ENCODE measurements around the gene FGD4.
"Not testable (repeated sequence)": the region's sequence is repeated elsewhere in the genome, so short reads cannot be mapped to it uniquely, and the experiment has no call there.

FGD4 gene

DNA sequence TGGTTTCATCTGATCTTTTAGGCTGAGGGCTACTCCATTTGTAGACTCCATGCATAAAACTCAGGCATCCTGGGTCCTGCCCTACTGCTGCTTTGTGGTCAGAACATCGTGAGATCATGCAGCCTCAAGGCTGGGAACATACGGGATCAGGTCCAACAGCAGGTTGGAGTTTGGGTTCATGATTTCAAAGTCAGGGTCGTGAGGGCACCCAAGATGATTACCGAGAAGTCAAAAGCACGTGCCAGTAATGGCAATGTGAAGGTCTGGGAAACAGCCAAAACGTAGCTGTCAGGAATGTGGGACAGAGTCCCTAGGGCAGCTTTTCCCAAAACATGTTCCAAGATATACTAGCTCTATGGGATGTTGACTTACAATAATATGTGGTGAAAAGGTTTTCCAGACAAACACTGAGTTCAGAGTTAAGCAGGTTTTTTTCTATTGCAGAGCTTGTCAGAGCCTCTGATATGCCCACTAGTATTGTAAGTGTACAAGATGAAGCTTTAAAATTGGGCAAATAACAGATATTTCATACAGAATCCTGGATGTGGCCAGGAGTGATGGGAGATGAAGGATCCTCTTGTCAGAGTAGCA is 149.4 kb downstream of the FGD4 start:
- in situ Hi-C loops (cut with MboI; ENCODE audit: low sequenced_read_pairs), result no loop called here

DNA sequence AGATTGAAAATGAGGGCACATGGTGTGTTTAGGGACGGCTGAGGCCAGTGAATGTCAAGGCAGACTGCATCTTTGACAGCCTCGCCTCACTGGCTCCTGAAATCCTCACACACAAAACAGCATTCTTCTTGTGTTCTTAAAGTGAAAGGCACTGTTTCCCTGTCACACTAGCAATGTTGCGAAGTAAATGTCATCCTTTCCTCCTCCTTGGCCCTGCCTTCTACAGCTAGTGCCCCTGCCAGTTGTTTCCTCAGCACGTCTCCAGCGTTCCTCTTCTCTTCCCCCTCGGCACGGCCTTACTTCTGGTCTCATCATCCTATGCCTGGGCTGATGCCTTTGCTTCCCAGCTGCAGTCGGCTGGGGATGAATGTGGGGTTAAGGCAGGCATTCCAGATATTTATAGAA is 150.3 kb downstream of the FGD4 start:
- in situ Hi-C loops (cut with MboI; ENCODE audit: low sequenced_read_pairs), result no loop called here

DNA sequence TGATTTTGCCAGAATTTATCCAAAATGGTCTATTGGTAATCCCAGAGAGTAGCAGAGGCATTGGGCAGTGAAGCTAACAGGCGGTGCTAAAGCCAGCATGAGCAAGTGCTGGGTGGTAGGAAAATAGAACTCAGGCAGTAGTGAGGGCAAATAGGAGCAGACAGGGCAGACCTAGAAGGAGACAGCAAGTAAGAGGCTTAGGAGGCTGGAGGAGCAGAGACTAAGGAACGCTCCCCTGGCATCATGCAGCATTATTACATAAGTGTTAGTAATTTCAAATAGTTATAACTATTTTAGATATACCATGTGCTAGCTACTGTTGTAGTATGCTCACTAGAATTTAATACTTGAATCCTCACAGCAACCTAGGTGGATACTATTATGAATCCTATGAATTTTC is 151.7 kb downstream of the FGD4 start:
- in situ Hi-C loops (cut with MboI; ENCODE audit: low sequenced_read_pairs), result no loop called here

DNA sequence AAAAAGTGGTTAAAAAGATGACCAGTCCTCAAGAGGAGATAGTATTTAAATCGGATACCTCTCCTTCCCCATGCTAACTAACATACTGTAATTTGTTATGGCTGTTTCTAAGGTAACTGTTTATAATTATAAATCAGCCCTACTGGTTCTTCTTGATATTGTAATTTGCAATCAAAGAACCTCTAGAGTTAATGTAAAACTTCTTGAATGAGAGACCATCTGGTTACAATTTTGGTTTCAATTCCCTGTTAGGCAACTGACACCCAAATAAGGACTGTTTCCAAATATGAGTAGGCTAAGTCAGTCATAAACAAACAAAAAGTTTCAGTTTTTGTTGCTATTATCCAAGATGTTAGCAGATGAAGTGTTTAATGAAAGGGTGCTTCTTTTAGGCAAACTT is 159.5 kb downstream of the FGD4 start:
- in situ Hi-C loops (cut with MboI; ENCODE audit: low sequenced_read_pairs), result no loop called here

DNA sequence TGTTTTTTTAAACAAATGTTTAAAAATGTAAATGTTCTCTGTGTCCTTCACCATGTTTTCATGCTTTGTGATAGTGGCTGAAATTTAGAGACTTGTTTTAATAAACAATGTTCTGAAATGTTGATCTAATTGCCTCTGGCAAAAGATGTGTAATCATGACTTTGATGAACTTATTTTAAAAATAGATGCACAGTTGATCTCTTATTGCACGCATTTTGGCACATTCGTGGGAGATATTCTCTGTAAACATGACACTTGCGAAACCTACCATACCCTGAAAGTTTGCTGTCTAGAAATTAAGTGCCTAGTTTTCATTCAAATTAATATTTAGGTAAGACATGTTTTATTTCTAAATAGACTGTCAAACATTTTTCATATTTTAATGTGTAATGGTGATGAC is 160.1 kb downstream of the FGD4 start:
- in situ Hi-C loops (cut with MboI; ENCODE audit: low sequenced_read_pairs), result no loop called here

DNA sequence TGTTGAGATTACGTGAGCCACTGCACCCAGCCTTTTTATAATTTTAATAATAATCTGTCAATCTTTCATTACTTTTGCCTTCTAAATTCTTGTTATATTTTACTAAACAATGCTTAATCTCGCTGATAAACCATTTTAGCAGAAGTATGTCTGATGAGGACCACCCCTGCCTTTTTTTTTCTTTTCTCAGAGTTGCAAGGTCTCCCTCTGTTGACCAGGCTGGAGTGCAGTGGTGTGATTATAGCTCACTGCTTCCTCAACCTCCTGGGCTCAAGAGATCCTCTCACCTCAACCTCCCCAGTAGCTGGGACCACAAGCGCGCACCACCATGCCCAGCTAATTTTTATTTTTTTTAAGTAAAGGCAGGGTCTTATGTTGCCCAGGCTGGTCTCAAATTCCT is 161.2 kb downstream of the FGD4 start:
- in situ Hi-C loops (cut with MboI; ENCODE audit: low sequenced_read_pairs), result no loop called here

DNA sequence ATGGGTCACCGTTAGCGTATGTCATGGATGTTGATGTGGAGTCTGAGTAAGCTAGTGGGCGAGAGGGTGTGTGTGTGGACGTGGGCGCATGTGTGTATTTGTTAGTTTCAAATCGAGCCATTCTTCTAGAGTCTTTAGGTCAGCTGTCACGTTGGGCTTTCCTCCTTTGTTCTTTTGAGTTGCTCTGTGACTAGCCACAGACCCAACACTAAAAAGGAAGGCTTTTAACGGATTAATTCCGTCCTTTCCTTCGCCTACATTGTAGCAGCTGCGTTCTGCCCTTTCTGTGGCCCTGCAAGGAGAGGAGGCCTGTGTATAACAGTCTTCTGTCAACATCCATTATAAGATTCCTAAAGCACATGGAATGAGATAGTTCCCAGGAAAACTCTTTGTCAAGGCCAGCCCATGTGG is 162.6 kb downstream of the FGD4 start:
- in situ Hi-C loops (cut with MboI; ENCODE audit: low sequenced_read_pairs), result no loop called here

DNA sequence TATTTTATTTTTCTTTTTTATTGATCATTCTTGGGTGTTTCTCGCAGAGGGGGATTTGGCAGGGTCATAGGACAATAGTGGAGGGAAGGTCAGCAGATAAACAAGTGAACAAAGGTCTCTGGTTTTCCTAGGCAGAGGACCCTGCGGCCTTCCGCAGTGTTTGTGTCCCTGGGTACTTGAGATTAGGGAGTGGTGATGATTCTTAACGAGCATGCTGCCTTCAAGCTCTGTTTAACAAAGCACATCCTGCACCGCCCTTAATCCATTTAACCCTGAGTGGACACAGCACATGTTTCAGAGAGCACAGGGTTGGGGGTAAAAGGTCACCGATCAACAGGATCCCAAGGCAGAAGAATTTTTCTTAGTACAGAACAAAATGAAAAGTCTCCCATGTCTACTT is 163.1 kb downstream of the FGD4 start:
- in situ Hi-C loops (cut with MboI; ENCODE audit: low sequenced_read_pairs), result not testable (repeated sequence)

DNA sequence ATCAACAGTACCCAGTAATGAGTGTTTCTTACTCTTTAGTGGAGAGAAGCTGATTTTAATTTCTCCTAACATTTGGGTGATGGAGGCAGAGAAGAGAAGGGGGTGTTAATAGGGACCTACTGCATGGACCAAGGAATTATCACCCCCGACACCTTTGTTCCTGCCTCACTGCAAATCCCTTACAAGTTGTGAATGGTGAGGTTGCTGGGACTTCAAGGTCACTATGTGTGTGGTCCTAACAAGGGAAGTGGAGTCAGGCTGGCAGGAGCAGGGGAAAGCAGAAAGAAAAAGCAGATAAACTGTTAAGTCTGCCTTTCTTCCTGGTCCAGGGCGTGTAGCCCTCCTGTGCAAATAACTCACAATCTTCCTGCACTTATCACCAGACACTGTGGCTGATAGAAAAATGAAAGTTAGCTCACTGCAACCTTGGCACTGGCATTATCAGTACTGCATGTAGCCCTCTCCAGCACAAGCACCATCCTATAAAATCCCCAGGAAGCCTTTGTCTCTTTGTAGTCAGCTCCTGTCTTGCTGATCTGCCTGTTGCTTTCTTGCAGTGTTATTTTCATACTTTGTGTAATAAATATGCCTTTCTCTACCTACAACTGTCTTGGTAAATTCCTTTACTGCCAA is 167.4 kb downstream of the FGD4 start:
- in situ Hi-C loops (cut with MboI; ENCODE audit: low sequenced_read_pairs), result no loop called here

DNA sequence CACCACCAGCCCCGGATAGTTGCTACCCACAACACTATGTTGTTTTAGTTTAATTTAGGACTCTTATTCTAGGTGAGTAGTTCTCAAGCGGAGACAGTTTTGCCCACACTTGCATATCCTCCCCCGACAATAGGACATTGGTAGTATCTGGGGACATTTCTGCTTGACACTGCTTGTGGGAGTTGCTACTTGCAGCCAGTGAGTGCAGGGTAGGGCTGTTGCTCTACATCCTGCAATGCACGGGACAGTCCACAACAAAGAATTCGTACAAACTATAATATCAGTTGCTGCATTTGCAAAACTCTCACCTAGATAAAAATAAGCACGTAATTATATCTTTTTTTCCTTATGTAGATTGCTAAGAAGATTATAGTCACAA is 167.9 kb downstream of the FGD4 start:
- in situ Hi-C loops (cut with MboI; ENCODE audit: low sequenced_read_pairs), result no loop called here

DNA sequence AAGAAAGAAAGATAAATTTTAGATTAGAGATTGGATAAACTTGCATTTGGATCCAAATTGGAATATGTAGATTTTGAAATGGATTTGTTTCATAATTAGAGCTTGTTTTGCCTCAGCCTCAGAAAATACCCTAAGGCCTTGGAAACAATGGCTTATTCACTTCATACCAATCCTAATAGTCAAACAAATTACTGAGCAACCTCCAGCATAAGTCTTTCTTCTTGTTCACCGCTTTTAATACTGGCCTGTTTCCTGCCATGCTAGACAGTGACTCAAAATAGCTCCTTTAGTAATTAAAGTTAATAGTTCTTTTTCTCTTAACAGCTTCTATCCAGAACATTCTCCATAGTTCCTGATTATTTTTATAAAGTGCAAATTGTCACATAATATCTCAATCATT is 168.9 kb downstream of the FGD4 start:
- in situ Hi-C loops (cut with MboI; ENCODE audit: low sequenced_read_pairs), result no loop called here

DNA sequence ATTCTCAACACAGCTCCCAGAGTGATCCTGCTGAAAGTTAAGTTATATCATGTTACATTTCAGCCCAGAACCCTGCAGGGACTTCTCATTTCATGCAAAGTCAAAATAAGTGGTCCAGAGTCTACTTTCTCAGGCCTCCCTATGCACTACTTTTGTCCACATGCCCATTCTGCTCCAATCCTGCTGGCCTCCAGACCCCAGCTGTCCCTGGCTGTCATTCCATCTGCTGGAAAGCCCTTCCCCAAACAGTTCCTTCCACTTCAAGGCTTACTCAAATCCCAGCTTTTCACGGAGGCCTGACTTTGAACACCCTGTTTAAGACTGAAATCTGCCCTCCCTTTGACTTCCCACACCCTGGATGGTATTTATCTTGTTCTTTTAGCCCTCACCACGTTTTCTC is 169.9 kb downstream of the FGD4 start:
- in situ Hi-C loops (cut with MboI; ENCODE audit: low sequenced_read_pairs), result no loop called here

DNA sequence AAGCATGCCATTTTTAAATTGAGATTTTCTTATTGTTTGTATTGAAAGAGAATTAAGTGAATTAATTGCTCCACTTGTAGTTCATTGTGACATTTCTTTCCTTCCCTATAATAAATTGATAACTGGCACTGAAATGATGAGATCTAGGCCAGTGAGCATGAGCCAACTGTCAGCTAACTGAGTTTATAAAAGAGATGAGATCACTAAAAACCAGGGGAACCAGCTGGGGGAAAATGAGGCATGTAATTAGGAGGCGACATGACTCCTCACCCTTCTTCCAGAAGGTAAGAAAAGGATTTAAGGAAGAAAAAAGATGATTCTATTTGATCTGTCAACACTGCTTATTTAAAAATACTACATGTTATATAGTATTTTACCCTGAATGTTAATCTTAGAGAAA is 175.2 kb downstream of the FGD4 start:
- in situ Hi-C loops (cut with MboI; ENCODE audit: low sequenced_read_pairs), result no loop called here

DNA sequence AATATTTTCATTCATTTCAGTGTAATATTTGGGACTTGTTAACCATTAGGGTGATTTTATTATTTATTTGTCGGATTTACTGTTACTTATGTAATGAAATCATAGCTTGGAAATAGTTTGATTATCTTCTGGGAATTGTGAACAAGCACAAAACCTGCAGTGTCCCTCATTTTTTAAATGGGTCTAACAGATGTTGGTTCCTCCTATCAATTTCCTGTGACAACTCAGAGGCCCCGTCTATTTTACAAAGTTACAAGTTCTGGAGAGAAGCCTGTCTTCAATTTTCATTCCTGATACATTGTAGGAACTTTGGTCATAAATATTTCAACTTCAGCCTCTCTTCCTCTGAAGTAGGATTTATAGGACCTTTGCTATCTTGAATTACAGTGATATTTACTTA is 178.0 kb downstream of the FGD4 start:
- in situ Hi-C loops (cut with MboI; ENCODE audit: low sequenced_read_pairs), result no loop called here

DNA sequence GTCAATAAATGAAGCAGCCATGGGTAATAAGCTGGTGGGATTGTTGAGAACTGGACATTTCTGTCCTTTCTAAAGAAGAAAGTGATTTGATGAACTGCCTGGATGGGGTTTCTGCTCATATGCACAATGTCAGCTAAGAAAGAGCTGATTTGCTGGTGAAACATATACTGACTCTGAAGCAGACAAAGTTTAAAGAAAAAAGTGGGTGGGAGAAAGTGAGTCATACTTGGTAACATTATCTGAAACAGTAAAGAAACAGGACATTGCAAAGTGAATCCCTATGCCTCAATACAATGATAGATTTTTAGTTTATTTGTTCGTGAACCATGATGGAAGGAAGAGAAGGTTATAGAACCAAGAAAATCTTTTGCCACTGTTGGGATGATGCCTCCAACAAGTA is 184.2 kb downstream of the FGD4 start:
- in situ Hi-C loops (cut with MboI; ENCODE audit: low sequenced_read_pairs), result no loop called here

DNA sequence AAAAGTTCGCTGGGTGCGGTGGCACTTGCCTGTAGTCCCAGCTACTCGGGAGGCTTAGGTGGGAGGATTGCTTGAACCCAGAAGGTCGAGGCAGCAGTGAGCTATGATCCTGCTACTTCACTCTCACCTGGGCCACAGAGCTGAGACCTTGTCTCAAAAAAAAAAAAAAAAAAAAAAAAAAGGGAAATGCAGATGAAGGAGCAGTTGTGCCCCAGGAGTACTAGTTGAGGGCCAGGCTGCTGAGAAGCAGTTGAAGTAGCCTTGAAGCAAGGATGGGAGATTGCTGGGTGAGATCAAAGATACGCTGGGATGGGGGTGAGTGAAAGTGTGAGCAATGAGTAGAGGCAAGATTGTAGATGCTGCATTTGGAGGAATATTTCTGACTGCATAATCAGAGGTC is 186.3 kb downstream of the FGD4 start:
- in situ Hi-C loops (cut with MboI; ENCODE audit: low sequenced_read_pairs), result no loop called here

DNA sequence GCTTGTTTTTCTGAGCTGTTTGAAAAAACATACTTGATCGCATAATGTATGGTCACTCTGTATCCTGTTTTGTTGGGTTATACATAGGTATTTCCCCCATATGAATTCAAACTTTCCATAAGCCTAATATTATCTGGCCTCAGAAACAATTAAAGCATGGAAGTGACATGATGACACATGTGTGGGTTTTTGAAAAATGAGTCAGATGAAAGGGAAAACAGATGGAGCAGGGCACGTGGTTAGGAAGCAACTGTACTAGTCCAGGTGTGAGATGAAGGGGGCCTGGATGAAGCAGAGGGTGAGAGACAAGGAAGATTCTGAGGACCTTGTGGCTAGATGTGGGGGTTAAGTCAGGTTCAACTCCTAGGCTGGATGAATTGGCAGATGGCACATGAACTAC is 187.0 kb downstream of the FGD4 start:
- in situ Hi-C loops (cut with MboI; ENCODE audit: low sequenced_read_pairs), result no loop called here

DNA sequence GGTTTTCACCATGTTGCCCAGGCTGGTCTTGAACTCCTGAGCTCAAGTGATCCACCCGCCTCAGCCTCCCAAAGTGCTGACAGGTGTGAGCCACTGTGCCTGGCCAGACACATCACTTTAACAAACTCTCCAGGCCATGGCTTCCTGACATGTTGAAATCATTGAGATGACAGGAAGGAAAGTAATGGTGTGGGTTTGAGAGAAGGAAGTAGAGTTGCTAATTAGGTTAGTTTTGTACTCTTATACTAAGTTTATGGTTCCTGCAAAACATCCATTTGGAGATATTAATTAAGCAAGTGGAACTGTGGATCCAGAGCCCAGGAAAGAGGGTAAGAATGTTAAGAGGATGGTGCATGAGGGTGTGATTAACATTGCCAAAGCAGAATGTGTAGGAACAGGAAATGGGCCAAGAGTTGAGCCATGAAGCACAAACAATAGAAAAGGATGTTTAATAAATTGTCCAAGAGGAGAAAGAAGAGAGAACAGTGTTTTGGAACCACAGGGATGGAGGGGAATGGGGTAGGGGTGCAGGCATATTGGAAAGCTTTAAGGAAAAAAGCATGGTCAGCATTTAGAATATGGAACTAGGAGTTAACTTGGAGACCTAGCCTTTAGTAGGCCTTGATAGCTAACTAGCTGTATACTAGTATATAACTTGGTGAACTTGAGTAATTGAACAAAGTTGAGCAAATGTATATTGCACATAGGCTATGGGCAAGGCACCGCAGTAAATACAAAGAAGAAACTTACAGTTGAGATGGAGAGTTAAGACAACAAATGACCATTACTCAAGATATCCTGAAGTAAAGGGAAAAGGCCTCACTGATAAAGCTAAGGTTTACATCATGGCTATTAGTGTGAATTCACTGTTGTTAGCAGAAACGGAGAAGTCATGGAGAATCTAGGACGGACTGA is 188.5 kb downstream of the FGD4 start:
- in situ Hi-C loops (cut with MboI; ENCODE audit: low sequenced_read_pairs), result no loop called here

DNA sequence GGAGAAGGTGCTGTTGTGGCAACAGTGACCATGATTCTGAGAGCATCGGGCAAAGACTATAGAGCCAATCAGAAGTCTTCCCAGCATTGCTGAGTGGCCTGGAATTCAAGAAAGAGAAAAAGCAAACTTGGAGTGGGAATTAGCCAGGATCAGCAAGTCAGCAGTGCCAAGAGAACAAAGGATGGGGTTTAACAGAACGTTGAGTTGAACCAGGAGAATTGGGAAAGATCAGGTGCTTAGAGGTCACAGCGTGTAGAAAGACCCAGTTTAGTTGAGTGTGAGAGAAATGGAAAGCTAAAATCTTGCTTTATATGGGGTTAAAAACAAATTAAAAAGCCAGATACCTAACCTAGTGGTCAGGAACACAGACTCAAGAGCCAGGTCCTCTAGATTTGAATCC is 189.2 kb downstream of the FGD4 start:
- in situ Hi-C loops (cut with MboI; ENCODE audit: low sequenced_read_pairs), result no loop called here

DNA sequence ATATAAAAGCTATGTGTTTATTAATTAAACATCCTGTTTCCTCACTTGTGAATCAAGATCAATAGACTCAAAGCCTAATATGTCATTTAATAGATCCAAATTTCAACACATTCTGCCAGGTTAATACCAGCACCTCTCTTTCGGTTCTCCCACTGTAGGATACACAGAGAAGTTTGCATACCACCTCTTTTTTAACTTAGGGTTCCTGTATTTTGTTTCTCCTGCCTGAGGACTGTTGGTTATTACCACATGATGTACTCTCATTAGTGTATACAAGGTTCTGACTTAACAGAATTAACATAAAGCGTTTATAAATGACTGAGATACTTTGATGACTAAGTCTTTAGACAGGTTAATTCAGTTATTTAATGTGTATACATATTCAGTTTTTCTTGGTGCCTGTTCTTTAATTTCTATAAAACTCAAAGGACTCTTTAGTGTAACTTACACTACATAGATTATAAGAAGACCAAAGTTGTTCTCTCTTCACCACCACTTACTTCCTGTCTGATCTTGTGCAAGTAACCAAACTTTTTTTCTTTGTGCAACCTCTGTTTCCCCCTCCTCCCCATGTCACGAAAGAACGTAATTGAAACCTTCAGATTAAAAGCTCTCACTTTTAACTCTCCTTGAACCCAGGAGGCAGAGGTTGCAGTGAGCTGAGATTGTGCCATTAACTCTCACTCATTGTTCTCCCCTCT is 190.0 kb downstream of the FGD4 start:
- in situ Hi-C loops (cut with MboI; ENCODE audit: low sequenced_read_pairs), result no loop called here

DNA sequence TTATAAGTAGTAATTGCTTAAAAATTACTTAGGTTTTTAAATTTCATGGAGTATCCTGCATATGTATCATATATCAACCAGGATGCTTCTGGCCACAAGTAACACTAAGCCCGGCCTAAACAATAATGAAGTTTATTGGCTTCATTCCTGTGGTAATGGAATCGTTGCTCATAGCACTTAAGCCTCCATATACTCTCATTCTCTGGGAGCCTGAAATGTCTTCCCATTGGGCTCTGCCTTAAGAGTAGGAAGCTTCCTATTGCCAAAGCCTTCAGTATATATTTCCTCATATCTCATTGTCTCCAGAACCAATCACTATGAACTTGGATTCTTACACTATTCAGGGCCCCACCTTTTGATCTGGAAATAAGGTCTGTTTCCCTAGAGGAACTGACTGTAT is 195.9 kb downstream of the FGD4 start:
- in situ Hi-C loops (cut with MboI; ENCODE audit: low sequenced_read_pairs), result no loop called here

DNA sequence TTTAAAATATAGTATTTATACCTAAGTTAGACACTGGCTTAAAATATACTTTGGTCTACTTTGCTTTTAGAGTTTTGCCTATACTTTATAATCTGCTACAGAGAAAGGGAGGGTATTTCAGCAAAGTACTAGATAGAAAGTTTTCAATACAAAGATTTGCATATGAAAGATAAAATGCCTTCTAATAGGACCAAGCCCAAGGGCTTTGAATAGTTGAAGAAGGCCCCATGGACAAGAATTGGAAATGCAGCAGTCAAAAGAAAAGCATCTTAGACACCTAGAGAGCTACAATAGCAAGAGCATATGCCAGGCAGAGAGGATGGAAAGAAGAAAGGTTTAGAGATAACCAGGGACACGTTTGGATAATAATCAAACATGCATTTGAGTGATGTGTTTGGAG is 196.7 kb downstream of the FGD4 start:
- in situ Hi-C loops (cut with MboI; ENCODE audit: low sequenced_read_pairs), result no loop called here

All from HL-60/S4 treated with retinoic acid at 250 ng/mL for 4 days and 3 days (cell line).